A673 (cell line): Measurements from ENCODE around the gene ARHGEF7.

Experiments used
- CTCF ChIP-seq: fragments of 300-800, 200-600 bp; sonication (generic); conservative IDR thresholded peaks from 2 replicates; pipeline ENCODE4 v1.5.1; 2017; ENCODE audit warnings: low read depth, mild to moderate bottlenecking, antibody characterized with exemption, low read length, moderate library complexity, mixed read lengths
- EZH2 ChIP-seq: fragments of 200-600 bp; sonication (generic); IDR thresholded peaks from 2 replicates; pipeline ENCODE4 v1.6.1; 2017; ENCODE audit warnings: borderline replicate concordance, low read depth, mild to moderate bottlenecking, mixed read lengths, antibody characterized with exemption, low read length; ENCODE audit not compliant: poor library complexity, severe bottlenecking

GRCh38 chr13:111112196-111112595 lies 2.9 kb upstream of the ARHGEF7 start:
- TF ChIP-seq EZH2, result no peak
- TF ChIP-seq CTCF, result no peak
